ENCODE measurements around the gene NOM1.

NOM1 gene

DNA sequence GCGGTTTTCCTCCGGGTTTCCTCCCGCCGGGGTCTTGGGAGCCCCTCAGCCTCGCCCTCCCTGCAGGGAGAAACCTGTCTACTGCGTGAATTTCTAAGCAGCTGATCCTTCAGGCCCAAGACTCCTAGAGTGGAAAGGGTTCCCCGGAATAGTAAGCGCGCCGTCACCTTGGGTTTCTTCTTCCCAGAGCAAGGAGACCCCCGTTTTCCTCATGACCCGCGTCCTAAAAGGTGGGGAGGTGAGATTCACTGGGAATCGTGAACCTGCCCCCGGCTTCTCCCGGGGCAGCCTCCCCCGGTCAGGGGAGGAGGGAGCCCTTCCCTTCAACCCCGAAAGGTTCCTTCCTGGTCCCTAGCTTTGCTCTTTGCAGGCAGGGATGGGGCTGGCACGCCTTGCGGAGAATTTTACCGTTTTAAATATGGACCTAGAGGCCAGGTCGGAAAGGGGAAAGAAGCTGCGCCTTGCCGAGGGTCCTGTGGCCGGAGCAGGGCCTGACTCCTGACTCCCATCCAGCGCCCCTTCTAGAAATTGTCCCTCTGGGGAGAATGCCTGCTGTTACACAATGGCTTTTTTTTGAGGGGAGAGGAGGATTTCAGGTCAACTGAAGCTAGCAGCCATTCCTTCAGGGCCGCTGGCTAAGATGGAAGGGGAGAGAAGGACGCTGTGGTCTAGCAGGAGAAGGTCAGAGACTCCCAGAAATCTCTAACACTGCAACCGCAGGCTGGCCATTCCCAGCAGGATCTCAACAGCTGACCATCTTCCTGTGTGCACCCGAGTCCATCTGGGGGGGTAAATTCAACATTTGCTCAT is 72.6 kb downstream of the NOM1 start:
- H3K4me3 ChIP-seq (ENCODE audit: low read depth, low read length) = no peak overlapping the region
- H3K9me3 ChIP-seq = no peaks in the 10 kb centered on the region
- no peak for DNase-seq
- H3K36me3 ChIP-seq = no peaks in the 10 kb centered on the region
- TF ChIP-seq, protein P1, sequence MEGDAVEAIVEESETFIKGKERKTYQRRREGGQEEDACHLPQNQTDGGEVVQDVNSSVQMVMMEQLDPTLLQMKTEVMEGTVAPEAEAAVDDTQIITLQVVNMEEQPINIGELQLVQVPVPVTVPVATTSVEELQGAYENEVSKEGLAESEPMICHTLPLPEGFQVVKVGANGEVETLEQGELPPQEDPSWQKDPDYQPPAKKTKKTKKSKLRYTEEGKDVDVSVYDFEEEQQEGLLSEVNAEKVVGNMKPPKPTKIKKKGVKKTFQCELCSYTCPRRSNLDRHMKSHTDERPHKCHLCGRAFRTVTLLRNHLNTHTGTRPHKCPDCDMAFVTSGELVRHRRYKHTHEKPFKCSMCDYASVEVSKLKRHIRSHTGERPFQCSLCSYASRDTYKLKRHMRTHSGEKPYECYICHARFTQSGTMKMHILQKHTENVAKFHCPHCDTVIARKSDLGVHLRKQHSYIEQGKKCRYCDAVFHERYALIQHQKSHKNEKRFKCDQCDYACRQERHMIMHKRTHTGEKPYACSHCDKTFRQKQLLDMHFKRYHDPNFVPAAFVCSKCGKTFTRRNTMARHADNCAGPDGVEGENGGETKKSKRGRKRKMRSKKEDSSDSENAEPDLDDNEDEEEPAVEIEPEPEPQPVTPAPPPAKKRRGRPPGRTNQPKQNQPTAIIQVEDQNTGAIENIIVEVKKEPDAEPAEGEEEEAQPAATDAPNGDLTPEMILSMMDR (IDR thresholded peaks at IDR 0.05; ENCODE audit: low read depth, low read length) = no peak
- peaks cover 100% of the 10 kb centered on the region for H3K27me3 ChIP-seq
- no peaks in the 10 kb centered on the region for H3K4me1 ChIP-seq
